IPS-18a (cell line): ENCODE data around the gene SPOCK1.

ENCODE experiments used
- H3K27ac ChIP-seq: one replicate; pipeline ENCODE4 v1.5.1; 2013; ENCODE audit warnings: low read length
- H3K27me3 ChIP-seq: one replicate; pipeline ENCODE4 v1.6.1; 2013; ENCODE audit warnings: mild to moderate bottlenecking, low read length; ENCODE audit not compliant: control insufficient read depth, insufficient read depth
- H3K36me3 ChIP-seq: one replicate; pipeline ENCODE4 v1.6.1; 2013; ENCODE audit warnings: low read depth, low read length; ENCODE audit not compliant: control insufficient read depth
- H3K4me1 ChIP-seq: one replicate; pipeline ENCODE4 v1.6.1; 2013; ENCODE audit warnings: low read depth, low read length; ENCODE audit not compliant: control insufficient read depth
- H3K4me3 ChIP-seq: one replicate; pipeline ENCODE4 v1.5.1; 2013; ENCODE audit warnings: low read length
- H3K9ac ChIP-seq: one replicate; pipeline ENCODE4 v1.6.1; 2013; ENCODE audit warnings: mild to moderate bottlenecking, low read length, moderate library complexity
- H3K9me3 ChIP-seq: one replicate; pipeline ENCODE4 v1.6.1; 2013; ENCODE audit warnings: low read depth, low read length; ENCODE audit not compliant: control insufficient read depth

SPOCK1 gene

DNA sequence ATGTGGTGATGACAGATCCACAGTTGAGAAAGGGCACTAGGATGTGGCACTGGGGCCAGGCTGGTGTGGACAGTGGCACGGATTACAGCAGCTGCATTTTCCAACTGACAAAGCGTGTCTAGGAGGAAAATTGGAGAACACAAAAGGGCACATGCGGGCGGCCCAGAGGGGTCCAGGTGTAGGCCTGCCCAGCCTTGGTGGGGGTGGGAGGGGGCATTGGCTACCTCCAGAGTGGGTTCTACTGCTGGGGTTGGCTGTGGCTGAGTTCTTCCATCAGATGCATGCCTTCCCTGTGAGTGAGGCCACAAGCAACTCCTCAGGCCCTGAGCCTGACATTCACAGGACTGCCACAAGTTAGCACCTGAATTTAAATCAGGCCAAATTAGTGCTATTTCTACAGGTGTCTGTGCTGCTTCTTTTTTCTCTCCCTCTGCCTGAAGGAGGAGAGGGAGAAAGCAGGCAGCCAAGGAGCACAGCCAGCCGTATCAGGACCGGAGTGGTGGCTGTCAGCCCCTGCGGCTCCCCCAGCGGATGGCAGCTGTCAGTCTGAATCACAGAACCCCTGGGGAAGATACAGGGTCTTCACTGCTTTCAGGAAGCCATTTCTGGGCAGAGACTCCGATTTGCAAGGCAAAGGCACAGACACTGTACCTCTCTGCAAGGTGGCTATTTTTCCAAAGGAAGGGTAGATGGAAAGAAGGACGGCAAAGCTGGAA lies 464.2 kb downstream of the SPOCK1 start:
- H3K27me3 ChIP-seq, result no peaks in the 10 kb centered on the region
- no peak overlapping the region for H3K27ac ChIP-seq

DNA sequence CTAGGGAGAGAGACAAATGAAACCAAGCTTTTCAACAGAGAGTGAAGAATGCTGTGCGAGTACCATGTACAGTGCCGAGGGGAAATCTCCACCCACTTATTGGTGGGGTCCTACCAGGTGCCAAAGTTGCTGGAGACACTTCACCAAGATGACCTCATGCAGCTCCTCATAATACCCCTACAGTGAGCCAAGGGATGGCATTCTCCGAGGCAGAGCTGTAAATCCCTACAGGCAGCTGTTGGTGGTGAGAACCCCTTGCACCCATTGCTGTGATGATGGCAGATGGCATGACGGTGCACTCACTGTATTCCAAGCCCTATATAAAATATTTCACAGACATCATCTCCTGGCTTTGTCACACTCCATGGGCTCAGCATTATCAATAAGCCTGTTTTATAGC lies 464.9 kb downstream of the SPOCK1 start:
- H3K36me3 ChIP-seq, result no peaks in the 10 kb centered on the region
- H3K9ac ChIP-seq, result no peak overlapping the region
- peaks cover 19% of the 10 kb centered on the region for H3K4me1 ChIP-seq
- H3K4me3 ChIP-seq, result no peak overlapping the region
- no peaks in the 10 kb centered on the region for H3K27me3 ChIP-seq
- no peak overlapping the region for H3K27ac ChIP-seq
- no peaks in the 10 kb centered on the region for H3K9me3 ChIP-seq

More for the DNA sequence above, 464.2 kb downstream of the SPOCK1 start:
- Histone ChIP-seq H3K9me3 (no peaks in the 10 kb centered on the region), H3K36me3 (no peaks in the 10 kb centered on the region), H3K4me1 (peaks cover 19% of the 10 kb centered on the region), H3K9ac (no peak overlapping the region), H3K4me3 (no peak overlapping the region)

- Histone ChIP-seq H3K27ac (no peak overlapping the region), H3K9me3 (no peaks in the 10 kb centered on the region), H3K36me3 (no peaks in the 10 kb centered on the region), H3K4me1 (peaks cover 19% of the 10 kb centered on the region), H3K4me3 (no peak overlapping the region), H3K27me3 (no peaks in the 10 kb centered on the region), H3K9ac (no peak overlapping the region)
Observed at GRCh38 chr5:137032929-137033328, 466.2 kb downstream of the SPOCK1 start.

GRCh38 chr5:137027758-137028157 lies 471.4 kb downstream of the SPOCK1 start:
- Histone ChIP-seq H3K9me3 (no peaks in the 10 kb centered on the region), H3K27me3 (no peaks in the 10 kb centered on the region), H3K36me3 (no peaks in the 10 kb centered on the region), H3K4me3 (no peak overlapping the region), H3K4me1 (no peaks in the 10 kb centered on the region), H3K9ac (no peak overlapping the region), H3K27ac (no peak overlapping the region)

- Histone ChIP-seq H3K4me3 (no peak overlapping the region), H3K9ac (no peak overlapping the region), H3K4me1 (no peaks in the 10 kb centered on the region), H3K27me3 (no peaks in the 10 kb centered on the region), H3K9me3 (no peaks in the 10 kb centered on the region), H3K36me3 (no peaks in the 10 kb centered on the region), H3K27ac (no peak overlapping the region)
Observed at GRCh38 chr5:137026296-137026695, 472.8 kb downstream of the SPOCK1 start.

GRCh38 chr5:137024044-137024443 lies 475.1 kb downstream of the SPOCK1 start:
- Histone ChIP-seq H3K36me3 (no peaks in the 10 kb centered on the region), H3K27me3 (no peaks in the 10 kb centered on the region), H3K4me1 (no peaks in the 10 kb centered on the region), H3K27ac (no peak overlapping the region), H3K9ac (no peak overlapping the region), H3K9me3 (no peaks in the 10 kb centered on the region), H3K4me3 (no peak overlapping the region)

DNA sequence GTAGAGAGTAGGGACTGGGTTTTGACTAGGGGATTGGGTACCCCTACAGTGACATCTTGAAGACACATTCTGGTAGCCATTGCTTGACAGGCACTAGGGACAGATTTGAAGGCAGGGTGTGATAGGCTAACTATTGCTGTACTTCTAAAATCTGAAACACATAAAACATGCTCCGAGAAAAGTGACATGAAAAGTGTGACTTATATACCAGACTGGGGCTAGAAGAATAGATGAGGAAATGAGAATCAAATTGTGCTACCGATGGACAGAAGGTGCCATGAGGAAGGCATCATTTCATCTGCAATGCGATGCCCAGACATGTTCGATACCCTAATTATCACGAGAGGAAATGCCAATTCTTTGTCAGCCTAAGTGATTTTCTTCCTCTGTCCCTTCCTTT lies 475.8 kb downstream of the SPOCK1 start:
- Histone ChIP-seq H3K36me3 (no peaks in the 10 kb centered on the region), H3K9me3 (no peaks in the 10 kb centered on the region), H3K4me1 (no peaks in the 10 kb centered on the region), H3K27ac (no peak overlapping the region), H3K4me3 (no peak overlapping the region), H3K27me3 (no peaks in the 10 kb centered on the region), H3K9ac (no peak overlapping the region)

GRCh38 chr5:137022725-137023124 lies 476.4 kb downstream of the SPOCK1 start:
- Histone ChIP-seq H3K9me3 (no peaks in the 10 kb centered on the region), H3K4me1 (no peaks in the 10 kb centered on the region), H3K9ac (no peak overlapping the region), H3K27ac (no peak overlapping the region), H3K36me3 (no peaks in the 10 kb centered on the region), H3K4me3 (no peak overlapping the region), H3K27me3 (no peaks in the 10 kb centered on the region)

GRCh38 chr5:137022043-137022442 lies 477.1 kb downstream of the SPOCK1 start:
- Histone ChIP-seq H3K27ac (no peak overlapping the region), H3K4me1 (no peaks in the 10 kb centered on the region), H3K4me3 (no peak overlapping the region), H3K36me3 (no peaks in the 10 kb centered on the region), H3K9ac (no peak overlapping the region), H3K9me3 (no peaks in the 10 kb centered on the region), H3K27me3 (no peaks in the 10 kb centered on the region)

- Histone ChIP-seq H3K9me3 (no peaks in the 10 kb centered on the region), H3K9ac (no peak overlapping the region)
Observed at GRCh38 chr5:137019229-137019628, 479.9 kb downstream of the SPOCK1 start.

DNA sequence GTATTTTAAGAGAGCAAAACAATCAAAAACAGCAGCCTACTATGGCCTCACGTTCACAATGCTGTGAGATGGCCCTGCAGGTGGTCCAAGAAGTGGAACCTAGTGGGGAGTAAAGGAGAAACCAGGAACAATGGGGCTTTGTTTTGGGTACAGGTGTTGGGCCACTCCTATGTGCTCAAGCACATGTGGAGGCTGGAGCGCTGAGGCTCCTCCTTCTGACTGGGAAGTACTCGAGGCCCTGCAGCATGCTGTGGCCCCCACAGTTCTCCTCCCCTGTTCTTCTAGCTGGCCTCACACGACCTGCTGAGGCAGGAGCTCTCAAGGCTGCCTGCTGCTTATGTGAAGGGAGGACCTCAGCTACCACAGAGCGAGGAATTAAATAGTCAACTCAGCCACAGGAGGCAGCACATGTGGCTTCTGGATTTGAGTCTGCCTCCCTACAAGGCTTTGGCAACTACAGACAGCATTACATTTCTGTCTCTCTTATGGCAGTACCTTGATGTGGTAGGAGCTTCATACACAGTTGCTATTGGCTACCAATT lies 482.3 kb downstream of the SPOCK1 start:
- H3K27me3 ChIP-seq, result no peaks in the 10 kb centered on the region
- H3K4me1 ChIP-seq, result no peaks in the 10 kb centered on the region
- no peak overlapping the region for H3K27ac ChIP-seq
- H3K36me3 ChIP-seq, result no peaks in the 10 kb centered on the region
- no peak overlapping the region for H3K9ac ChIP-seq
- no peaks in the 10 kb centered on the region for H3K9me3 ChIP-seq
- H3K4me3 ChIP-seq, result no peak overlapping the region

More at GRCh38 chr5:137019229-137019628, 479.9 kb downstream of the SPOCK1 start:
- H3K27ac ChIP-seq, result no peak overlapping the region
- no peaks in the 10 kb centered on the region for H3K36me3 ChIP-seq
- H3K27me3 ChIP-seq, result no peaks in the 10 kb centered on the region
- H3K4me3 ChIP-seq, result no peak overlapping the region
- H3K4me1 ChIP-seq, result no peaks in the 10 kb centered on the region

DNA sequence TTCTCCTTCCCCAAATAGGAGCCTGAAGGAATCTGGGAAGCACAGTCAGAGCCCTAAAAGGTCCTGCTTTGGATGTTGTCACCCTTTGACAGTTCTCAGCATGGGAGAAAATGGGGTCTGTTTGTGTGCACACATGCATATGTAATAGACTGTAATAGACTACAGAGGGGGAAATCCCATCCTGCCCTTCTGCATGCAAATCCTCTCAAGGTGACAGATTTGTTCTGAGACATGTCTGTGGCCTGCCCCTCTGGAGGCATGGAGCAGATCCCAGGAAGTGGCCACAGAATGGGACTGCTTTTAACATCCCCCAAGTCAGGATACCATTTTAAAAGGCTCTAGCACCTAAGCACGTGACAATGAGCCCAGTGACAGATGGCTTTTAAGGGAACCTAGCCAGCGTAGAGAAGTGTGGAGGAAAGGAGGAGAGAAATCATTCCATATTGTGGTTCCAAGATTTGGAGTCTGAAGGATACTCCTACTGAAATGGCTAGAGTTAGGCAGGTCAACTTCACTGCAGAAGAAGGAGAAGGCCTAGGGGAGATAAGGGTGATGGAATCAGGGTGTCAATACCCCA lies 483.5 kb downstream of the SPOCK1 start:
- Histone ChIP-seq H3K27me3 (no peaks in the 10 kb centered on the region), H3K36me3 (no peaks in the 10 kb centered on the region), H3K27ac (no peak overlapping the region), H3K9ac (no peak overlapping the region), H3K4me3 (no peak overlapping the region), H3K9me3 (no peaks in the 10 kb centered on the region), H3K4me1 (no peaks in the 10 kb centered on the region)
